Kidney epithelial cell (primary cell): ENCODE measurements around the gene DKK2. TPM values are rescaled to one million over a fixed set of nuclear protein-coding genes. Genes with fewer than 3 reads are reported as not detected.
"Not testable (repeated sequence)": the region's sequence is repeated elsewhere in the genome, so short reads cannot be mapped to it uniquely, and the experiment has no call there.

ENCODE experiments used
- DNase-seq: peaks from one replicate; pipeline ENCODE4 v3.0.0-alpha.2; 2010; ENCODE audit warnings: low read depth
- H3K27me3 ChIP-seq: 2 replicates; pipeline ENCODE4 v1.6.0; 2011; ENCODE audit warnings: low read length; ENCODE audit not compliant: control insufficient read depth, insufficient read depth
- H3K36me3 ChIP-seq: 2 replicates; pipeline ENCODE4 v1.5.1; 2011; ENCODE audit warnings: low read length; ENCODE audit not compliant: control insufficient read depth, insufficient read depth
- H3K4me3 ChIP-seq: 2 replicates; pipeline ENCODE4 v1.5.1; 2011; ENCODE audit warnings: low read depth, mild to moderate bottlenecking, control low read depth, low read length
- CTCF ChIP-seq: IDR thresholded peaks from 2 replicates; pipeline ENCODE4 v1.5.1; 2011; ENCODE audit warnings: mild to moderate bottlenecking, moderate library complexity, low read length, control low read depth, inconsistent platforms; ENCODE audit not compliant: insufficient read depth, poor library complexity, severe bottlenecking
- total RNA-seq: library from RNA; depleted of rRNA; stranded (reverse); fragments of >200 nt; gene quantifications from 2 replicates; pipeline ENCODE4 v1.2.3, GENCODE V29; 2015

The DKK2 gene
- total RNA-seq, 1 donor from 2014 or later: not detected

- Histone ChIP-seq H3K4me3 (no peak overlapping the region), H3K27me3 (no peaks in the 10 kb centered on the region), H3K36me3 (no peaks in the 10 kb centered on the region)
- DNase-seq: no peak
- TF ChIP-seq CTCF: no peak
Measured at GRCh38 chr4:106929248-106929647, 106.9 kb downstream of the DKK2 start.

- Histone ChIP-seq H3K4me3 (no peak overlapping the region), H3K27me3 (no peaks in the 10 kb centered on the region), H3K36me3 (no peaks in the 10 kb centered on the region)
- no peak for DNase-seq
- TF ChIP-seq CTCF: no peak
Measured at GRCh38 chr4:106914223-106914622, 121.9 kb downstream of the DKK2 start.

DNA sequence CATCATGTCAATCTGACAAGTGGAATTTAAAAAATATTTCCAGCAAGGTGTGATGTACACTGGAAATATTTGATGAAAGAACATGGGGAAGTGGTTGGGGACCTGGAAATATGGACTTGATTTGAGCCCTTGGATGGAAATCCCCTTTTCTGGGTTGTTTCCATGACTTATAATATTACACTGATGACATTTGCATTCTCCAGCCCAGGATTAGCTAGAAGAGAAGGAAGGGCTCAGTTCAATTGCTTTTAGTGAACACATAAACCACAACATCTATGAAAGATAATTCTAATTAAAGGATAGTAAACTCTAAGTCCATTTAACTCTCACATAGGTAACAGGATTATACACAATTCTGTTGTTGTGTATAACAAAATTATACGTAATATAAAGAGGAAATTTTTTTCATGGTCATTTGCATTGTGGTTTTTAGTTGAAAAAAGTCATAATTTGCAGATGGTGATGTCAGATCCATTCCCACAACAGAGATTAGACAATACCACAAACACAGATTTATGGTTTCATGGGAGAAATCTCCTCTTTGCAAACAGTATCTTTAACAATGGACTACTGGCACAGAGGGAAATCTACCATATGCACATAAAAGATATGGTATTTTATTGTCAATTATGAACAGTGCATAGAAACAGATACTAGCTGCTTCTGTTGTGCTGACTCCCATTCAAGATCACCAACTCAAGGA is 126.5 kb downstream of the DKK2 start:
- no peak for TF ChIP-seq CTCF
- Histone ChIP-seq H3K36me3 (no peaks in the 10 kb centered on the region), H3K4me3 (no peak overlapping the region), H3K27me3 (no peaks in the 10 kb centered on the region)
- DNase-seq: no peak

GRCh38 chr4:106908049-106908448 is 128.1 kb downstream of the DKK2 start:
- not testable (repeated sequence) for H3K27me3 ChIP-seq, H3K4me3 ChIP-seq, DNase-seq

DNA sequence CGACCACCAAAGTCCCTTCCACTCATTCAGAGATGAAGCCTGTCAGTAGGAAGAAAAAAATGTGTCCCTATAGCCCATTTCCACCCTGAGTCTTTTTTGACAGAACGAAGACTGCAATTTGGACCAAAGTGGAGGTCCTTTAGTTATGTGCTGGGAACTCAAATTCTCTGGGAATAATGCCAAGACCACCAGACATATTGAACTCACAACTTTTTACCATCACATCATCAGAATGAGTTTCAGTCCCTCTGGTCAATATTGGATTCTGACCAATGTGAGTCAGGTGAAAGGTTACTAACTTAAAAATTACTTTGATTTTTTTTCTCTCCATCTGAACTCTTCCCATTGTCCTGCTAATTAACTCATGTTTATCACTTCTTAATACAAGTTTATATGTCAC is 128.9 kb downstream of the DKK2 start:
- Histone ChIP-seq H3K4me3 (no peak overlapping the region), H3K36me3 (no peaks in the 10 kb centered on the region), H3K27me3 (no peaks in the 10 kb centered on the region)
- TF ChIP-seq CTCF: no peak
- no peak for DNase-seq

More at GRCh38 chr4:106908049-106908448, 128.1 kb downstream of the DKK2 start:
- not testable (repeated sequence) for H3K36me3 ChIP-seq

GRCh38 chr4:106906728-106907127 is 129.4 kb downstream of the DKK2 start:
- no peaks in the 10 kb centered on the region for H3K27me3 ChIP-seq
- H3K4me3 ChIP-seq: no peak overlapping the region
- no peak for DNase-seq
- no peaks in the 10 kb centered on the region for H3K36me3 ChIP-seq
- no peak for TF ChIP-seq CTCF
